GM12878 (cell line): Measurements from ENCODE around the gene RAPH1.
A peak's percentile ranks its signal among the peaks of the same experiment; 100 is the strongest.

ENCODE experiments used
- BRCA1 ChIP-seq: IDR thresholded peaks from 2 replicates; pipeline ENCODE4 v1.6.1; 2011; ENCODE audit warnings: low read depth, low read length, improper control_type of control experiment
- CTCF ChIP-seq, 3 experiments: IDR thresholded peaks in 2 of 3; conservative IDR thresholded peaks in 1 of 3; 2 replicates each; pipeline ENCODE4 v1.5.1; 2011; ENCODE audit warnings: low read depth in 3 of 3, low read length in 3 of 3, mild to moderate bottlenecking in 3 of 3, control low read depth in 2 of 3, moderate library complexity in 2 of 3, inconsistent platforms in 1 of 3, mixed read lengths in 1 of 3; ENCODE audit not compliant: control insufficient read depth in 2 of 3, insufficient read depth in 1 of 3; ENCODE audit errors: extremely low read depth in 1 of 3
- FOS ChIP-seq: IDR thresholded peaks from 3 replicates; pipeline ENCODE4 v1.6.1; 2011; ENCODE audit warnings: borderline replicate concordance; ENCODE audit not compliant: insufficient read length; ENCODE audit errors: extremely low read depth
- KDM1A ChIP-seq: fragments of 200-600 bp; sonication (generic); IDR thresholded peaks from 2 replicates; pipeline ENCODE4 v1.6.1; 2016; ENCODE audit warnings: borderline replicate concordance
- MEF2A ChIP-seq: IDR thresholded peaks from 2 replicates; pipeline ENCODE4 v1.6.1; 2011; ENCODE audit warnings: low read depth, mild to moderate bottlenecking, low read length, moderate library complexity; ENCODE audit not compliant: insufficient read depth
- POLR2A ChIP-seq: IDR thresholded peaks from 2 replicates; pipeline ENCODE4 v1.6.1; 2011; ENCODE audit warnings: low read depth, mild to moderate bottlenecking, low read length

DNA sequence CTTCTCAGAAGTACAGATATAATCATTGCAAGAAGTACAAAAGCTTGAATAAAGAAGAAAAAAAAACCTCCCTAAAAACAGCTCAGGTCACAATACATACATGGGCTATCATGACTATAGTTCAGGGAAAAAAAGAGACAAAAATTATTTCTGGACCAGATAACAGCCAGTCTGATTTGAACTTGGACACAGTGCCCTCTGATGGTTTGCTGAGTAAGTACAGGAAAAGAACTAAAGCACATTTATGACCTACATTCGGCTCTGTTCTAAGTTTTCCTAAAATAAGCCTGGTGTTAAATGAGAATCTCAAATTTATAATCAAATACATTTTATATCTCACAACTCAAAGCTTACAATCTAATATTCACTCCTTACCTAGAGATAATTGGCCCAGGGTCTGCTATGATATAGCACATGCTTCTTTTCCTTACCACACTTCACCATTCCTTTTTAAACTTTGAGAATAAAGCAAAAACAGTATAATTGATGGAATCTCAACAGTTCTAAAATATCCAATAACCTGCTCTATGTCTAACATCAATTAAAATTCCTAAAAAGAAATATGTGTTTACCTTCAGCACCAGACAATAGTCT lies 81.1 kb downstream of the RAPH1 start:
- TF ChIP-seq CTCF (IDR thresholded peaks at IDR 0.05 in 2 of 3, conservative IDR thresholded peaks at IDR 0.05 in 1 of 3; ENCODE audit: control insufficient read depth in 2 of 3, extremely low read depth in 1 of 3, insufficient read depth in 1 of 3, low read depth in 3 of 3, low read length in 3 of 3) (peak; percentile 67 to 80 (median 73); a peak in 5 of 6 replicates), KDM1A (no peak), MEF2A (no peak), BRCA1 (no peak), FOS (no peak), POLR2A (no peak)
